ENCODE results near the gene SNN. TPM values are rescaled to one million over a fixed set of nuclear protein-coding genes. Genes with fewer than 3 reads are reported as not detected.

Gene SNN
- total RNA-seq, 1 donor from 2014 or later, result 8.6 TPM

GRCh38 chr16:11639008-11639562 lies 29.2 kb upstream of the SNN start:
- Mint-ChIP-seq H3K9me3 (no peaks in the 10 kb centered on the region), H3K27me3 (ENCODE audit: low read depth) (peaks cover 10% of the 10 kb centered on the region), H3K27ac (no peak overlapping the region), H3K4me3 (ENCODE audit: low read depth) (no peak overlapping the region), H3K36me3 (ENCODE audit: low read depth) (no peaks in the 10 kb centered on the region), H3K4me1 (ENCODE audit: low read depth) (peaks cover 10% of the 10 kb centered on the region)
- intact Hi-C loops (cut with micrococcal nuclease), result loop anchor here (5.0 kb wide), 1 partner anchor 57 kb away; no protein-coding TSS in a partner anchor
- no peak for DNase-seq (ENCODE audit: low spot score)

- intact Hi-C loops (cut with micrococcal nuclease), result loop anchor here (5.0 kb wide), 3 partner anchors 58 to 678 kb away; no protein-coding TSS in a partner anchor
- no peak overlapping the region for H3K27ac Mint-ChIP-seq
- peaks cover 10% of the 10 kb centered on the region for H3K4me1 Mint-ChIP-seq (ENCODE audit: low read depth)
- no peak overlapping the region for H3K4me3 Mint-ChIP-seq (ENCODE audit: low read depth)
- H3K27me3 Mint-ChIP-seq (ENCODE audit: low read depth), result peaks cover 8% of the 10 kb centered on the region
- H3K9me3 Mint-ChIP-seq, result no peaks in the 10 kb centered on the region
- no peaks in the 10 kb centered on the region for H3K36me3 Mint-ChIP-seq (ENCODE audit: low read depth)
- no peak for DNase-seq (ENCODE audit: low spot score)
Observed at GRCh38 chr16:11639925-11640899, 28.0 kb upstream of the SNN start.

GRCh38 chr16:11640987-11641817 lies 27.1 kb upstream of the SNN start:
- no peak overlapping the region for H3K4me3 Mint-ChIP-seq (ENCODE audit: low read depth)
- peak; percentile 12 for DNase-seq (ENCODE audit: low spot score)
- H3K27me3 Mint-ChIP-seq (ENCODE audit: low read depth), result peaks cover 3% of the 10 kb centered on the region

GRCh38 chr16:11642765-11643116 lies 25.5 kb upstream of the SNN start:
- Mint-ChIP-seq H3K4me3 (ENCODE audit: low read depth) (no peak overlapping the region), H3K9me3 (no peaks in the 10 kb centered on the region), H3K27ac (no peak overlapping the region), H3K36me3 (ENCODE audit: low read depth) (no peaks in the 10 kb centered on the region), H3K27me3 (ENCODE audit: low read depth) (peaks cover 4% of the 10 kb centered on the region), H3K4me1 (ENCODE audit: low read depth) (peaks cover 7% of the 10 kb centered on the region)
- DNase-seq (ENCODE audit: low spot score), result no peak
- intact Hi-C loops (cut with micrococcal nuclease), result loop anchor here (5.0 kb wide), 2 partner anchors 235 to 680 kb away; no protein-coding TSS in a partner anchor

More at GRCh38 chr16:11640987-11641817, 27.1 kb upstream of the SNN start:
- Mint-ChIP-seq H3K9me3 (no peaks in the 10 kb centered on the region), H3K27ac (no peak overlapping the region), H3K36me3 (ENCODE audit: low read depth) (no peaks in the 10 kb centered on the region), H3K4me1 (ENCODE audit: low read depth) (peaks cover 7% of the 10 kb centered on the region)
- intact Hi-C loops (cut with micrococcal nuclease), result loop anchor here (1.0 to 5.0 kb wide), 3 partner anchors 109 to 679 kb away; no protein-coding TSS in a partner anchor

- DNase-seq (ENCODE audit: low spot score), result no peak
- Mint-ChIP-seq H3K4me1 (ENCODE audit: low read depth) (peaks cover 9% of the 10 kb centered on the region), H3K36me3 (ENCODE audit: low read depth) (no peaks in the 10 kb centered on the region), H3K27me3 (ENCODE audit: low read depth) (peaks cover 14% of the 10 kb centered on the region), H3K4me3 (ENCODE audit: low read depth) (no peak overlapping the region), H3K9me3 (no peaks in the 10 kb centered on the region), H3K27ac (no peak overlapping the region)
- intact Hi-C loops (cut with micrococcal nuclease), result no loop called here
Observed at GRCh38 chr16:11649276-11649675, 19.0 kb upstream of the SNN start.

- no peak for DNase-seq (ENCODE audit: low spot score)
Observed at GRCh38 chr16:11650641-11651591, 17.3 kb upstream of the SNN start.

GRCh38 chr16:11651796-11652195 lies 16.5 kb upstream of the SNN start:
- Mint-ChIP-seq H3K4me3 (ENCODE audit: low read depth) (no peak overlapping the region), H3K9me3 (no peaks in the 10 kb centered on the region), H3K27ac (no peak overlapping the region), H3K27me3 (ENCODE audit: low read depth) (peaks cover 15% of the 10 kb centered on the region), H3K36me3 (ENCODE audit: low read depth) (no peaks in the 10 kb centered on the region), H3K4me1 (ENCODE audit: low read depth) (peaks cover 12% of the 10 kb centered on the region)
- no peak for DNase-seq (ENCODE audit: low spot score)
- intact Hi-C loops (cut with micrococcal nuclease), result no loop called here

More at GRCh38 chr16:11650641-11651591, 17.3 kb upstream of the SNN start:
- intact Hi-C loops (cut with micrococcal nuclease), result no loop called here
- Mint-ChIP-seq H3K4me3 (ENCODE audit: low read depth) (no peak overlapping the region), H3K9me3 (no peaks in the 10 kb centered on the region), H3K36me3 (ENCODE audit: low read depth) (no peaks in the 10 kb centered on the region), H3K4me1 (ENCODE audit: low read depth) (peaks cover 12% of the 10 kb centered on the region), H3K27me3 (ENCODE audit: low read depth) (peaks cover 15% of the 10 kb centered on the region), H3K27ac (no peak overlapping the region)

GRCh38 chr16:11655655-11656054 lies 12.6 kb upstream of the SNN start:
- peaks cover 12% of the 10 kb centered on the region for H3K27me3 Mint-ChIP-seq (ENCODE audit: low read depth)
- no peak for DNase-seq (ENCODE audit: low spot score)
- H3K4me1 Mint-ChIP-seq (ENCODE audit: low read depth), result peaks cover 12% of the 10 kb centered on the region
- intact Hi-C loops (cut with micrococcal nuclease), result no loop called here
- no peaks in the 10 kb centered on the region for H3K36me3 Mint-ChIP-seq (ENCODE audit: low read depth)
- no peak overlapping the region for H3K27ac Mint-ChIP-seq
- H3K4me3 Mint-ChIP-seq (ENCODE audit: low read depth), result no peak overlapping the region
- H3K9me3 Mint-ChIP-seq, result no peaks in the 10 kb centered on the region

GRCh38 chr16:11657556-11657955 lies 10.7 kb upstream of the SNN start:
- peaks cover 8% of the 10 kb centered on the region for H3K4me1 Mint-ChIP-seq (ENCODE audit: low read depth)
- H3K4me3 Mint-ChIP-seq (ENCODE audit: low read depth), result no peak overlapping the region
- DNase-seq (ENCODE audit: low spot score), result no peak
- H3K36me3 Mint-ChIP-seq (ENCODE audit: low read depth), result no peaks in the 10 kb centered on the region
- intact Hi-C loops (cut with micrococcal nuclease), result no loop called here
- no peak overlapping the region for H3K27ac Mint-ChIP-seq
- no peaks in the 10 kb centered on the region for H3K9me3 Mint-ChIP-seq
- H3K27me3 Mint-ChIP-seq (ENCODE audit: low read depth), result peaks cover 8% of the 10 kb centered on the region

GRCh38 chr16:11658896-11659708 lies 9.2 kb upstream of the SNN start:
- DNase-seq (ENCODE audit: low spot score), result no peak
- Mint-ChIP-seq H3K27ac (no peak overlapping the region), H3K4me1 (ENCODE audit: low read depth) (peaks cover 7% of the 10 kb centered on the region), H3K4me3 (ENCODE audit: low read depth) (no peak overlapping the region), H3K9me3 (no peaks in the 10 kb centered on the region), H3K36me3 (ENCODE audit: low read depth) (no peaks in the 10 kb centered on the region), H3K27me3 (ENCODE audit: low read depth) (peaks cover 4% of the 10 kb centered on the region)
- intact Hi-C loops (cut with micrococcal nuclease), result no loop called here

- intact Hi-C loops (cut with micrococcal nuclease), result no loop called here
- Mint-ChIP-seq H3K27me3 (ENCODE audit: low read depth) (peaks cover 3% of the 10 kb centered on the region), H3K4me3 (ENCODE audit: low read depth) (no peak overlapping the region), H3K9me3 (no peaks in the 10 kb centered on the region), H3K4me1 (ENCODE audit: low read depth) (peaks cover 14% of the 10 kb centered on the region), H3K36me3 (ENCODE audit: low read depth) (no peaks in the 10 kb centered on the region), H3K27ac (no peak overlapping the region)
- DNase-seq (ENCODE audit: low spot score), result no peak
Observed at GRCh38 chr16:11660565-11660964, 7.7 kb upstream of the SNN start.

All from activated T-helper 2 cell treated with anti-CD3 and anti-CD28 coated beads, Interferon-gamma antibody, Interleukin-2, Interleukin-4, amounts not matched to agents 10 μg/mL and 5 μg/mL and 100 μg/mL, durations not matched to agents 14 hours and 24 hours and 36 hours (primary cell).